Body of pancreas (tissue), 4 donors: ENCODE results near the gene GPC1. TPM values are rescaled to one million over a fixed set of nuclear protein-coding genes. Genes with fewer than 3 reads are reported as not detected.

Experiments used
- ATAC-seq: fragments of 150-250 bp; one replicate; pipeline ENCODE4 v1.9.1; 2016
- DNase-seq, 4 donors: peaks; one replicate each; pipeline ENCODE4 v3.0.0-alpha.2; 2019
- H3K27ac ChIP-seq, 4 donors: fragments of 200-600 bp; sonication (generic); 1 replicate in 3 of 4; 2 replicates in 1 of 4; pipeline versions ENCODE4 v1.5.1 to v1.6.1; 2016 to 2019; ENCODE audit warnings: mild to moderate bottlenecking in 1 of 4, mixed read lengths in 1 of 4, moderate library complexity in 1 of 4
- H3K27me3 ChIP-seq, 2 donors: fragments of 200-600 bp; sonication (generic); one replicate each; pipeline ENCODE4 v1.6.0; 2016; ENCODE audit warnings: mild to moderate bottlenecking in 1 of 2
- H3K36me3 ChIP-seq, 2 donors: fragments of 200-600 bp; sonication (generic); replicated peaks in 1 of 2; 2 replicates each; pipeline ENCODE4 v1.5.1; 2016; ENCODE audit warnings: low read depth in 2 of 2; ENCODE audit not compliant: insufficient read depth in 1 of 2
- H3K4me1 ChIP-seq: fragments of 200-600 bp; sonication (generic); one replicate; pipeline ENCODE4 v1.6.0; 2016
- H3K4me3 ChIP-seq, 2 donors: fragments of 200-600 bp; sonication (generic); 1 replicate in 1 of 2; 2 replicates in 1 of 2; pipeline ENCODE4 v1.5.1; 2016 to 2019
- H3K9me3 ChIP-seq, 3 donors: fragments of 200-600 bp; sonication (generic); 1 replicate in 2 of 3; 2 replicates in 1 of 3; pipeline ENCODE4 v1.5.1; 2016
- CTCF ChIP-seq, 7 experiments: fragments of 450-650 bp in 4 of 7; fragments of 200-600 bp in 3 of 7; sonication (generic) in 3 of 7; IDR thresholded peaks; one replicate each; pipeline ENCODE4 v1.5.1; 2016 to 2019; ENCODE audit warnings: antibody characterized with exemption in 7 of 7
- POLR2A ChIP-seq, 3 donors: fragments of 450-650 bp; IDR thresholded peaks; one replicate each; pipeline ENCODE4 v1.6.1; 2016; ENCODE audit warnings: antibody characterized with exemption in 3 of 3, mild to moderate bottlenecking in 2 of 3
- WGBS, 2 donors: methylation state at CpG; one replicate each; pipeline ENCODE4 v1.1.5; 2017; 5-methylcytosine and 5-hydroxymethylcytosine counted together
- intact Hi-C: fragments of 100-400 bp; cut with DNase I; formaldehyde crosslinking; loops from one replicate; pipeline ENCODE4 v1.15.1; 2023
- total RNA-seq, 2 donors: library from RNA; depleted of rRNA; stranded (reverse); fragments of >200 nt; gene quantifications; one replicate each; pipeline ENCODE4 v1.1.0, GENCODE V29; 2016

The GPC1 gene
- total RNA-seq, 2 donors from 2014 or later, result 23.3 to 30.7 TPM

DNA sequence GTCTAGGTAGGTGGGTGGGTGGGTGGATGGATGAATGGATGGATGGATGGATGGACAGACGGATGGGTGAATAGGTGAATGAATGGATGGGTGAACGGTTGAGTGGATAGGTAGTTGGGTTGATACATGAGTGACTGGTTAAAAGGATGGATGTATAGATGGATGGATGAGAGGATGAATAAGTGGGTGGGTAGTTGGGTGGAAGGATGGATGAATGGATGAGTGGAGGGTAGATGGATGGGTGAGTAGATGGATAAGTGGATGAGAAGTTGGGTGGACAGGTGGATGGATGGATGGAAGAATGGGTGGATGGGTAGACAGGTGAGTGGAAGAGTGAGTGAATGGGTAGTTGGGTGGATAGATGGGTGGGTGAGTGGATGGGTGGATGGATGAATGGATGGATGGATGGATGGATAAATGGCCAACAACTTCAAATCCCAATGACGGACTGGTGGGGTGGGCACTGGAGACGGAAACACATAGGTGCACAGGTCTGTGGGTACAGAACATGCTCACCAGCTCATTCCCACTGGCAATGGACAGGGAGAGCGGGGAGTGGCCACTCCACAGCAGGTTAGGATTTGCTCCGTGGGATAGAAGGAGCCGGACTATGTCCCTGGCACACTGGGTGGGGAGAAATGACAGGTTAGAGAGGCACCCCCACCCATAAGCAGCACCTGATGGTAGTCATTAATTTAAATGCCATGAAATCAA lies 73.5 kb downstream of the GPC1 start:
- WGBS, 2 donors, result 99 to 100% methylated on average over 7 of the region's 7 CpGs
- DNase-seq (peak in 1 of 4 donors; percentile 3), ATAC-seq (no peak)
- intact Hi-C loops, result no loop called here
- no peaks in the 10 kb centered on the region for H3K27me3 ChIP-seq
- H3K4me1 ChIP-seq, result no peaks in the 10 kb centered on the region
- no peaks in the 10 kb centered on the region for H3K36me3 ChIP-seq
- no peaks in the 10 kb centered on the region for H3K9me3 ChIP-seq
- TF ChIP-seq POLR2A (IDR thresholded peaks at IDR 0.05), result no peak
- TF ChIP-seq CTCF (IDR thresholded peaks at IDR 0.05), result no peak
- H3K27ac ChIP-seq, result no peak overlapping the region
- no peak overlapping the region for H3K4me3 ChIP-seq

DNA sequence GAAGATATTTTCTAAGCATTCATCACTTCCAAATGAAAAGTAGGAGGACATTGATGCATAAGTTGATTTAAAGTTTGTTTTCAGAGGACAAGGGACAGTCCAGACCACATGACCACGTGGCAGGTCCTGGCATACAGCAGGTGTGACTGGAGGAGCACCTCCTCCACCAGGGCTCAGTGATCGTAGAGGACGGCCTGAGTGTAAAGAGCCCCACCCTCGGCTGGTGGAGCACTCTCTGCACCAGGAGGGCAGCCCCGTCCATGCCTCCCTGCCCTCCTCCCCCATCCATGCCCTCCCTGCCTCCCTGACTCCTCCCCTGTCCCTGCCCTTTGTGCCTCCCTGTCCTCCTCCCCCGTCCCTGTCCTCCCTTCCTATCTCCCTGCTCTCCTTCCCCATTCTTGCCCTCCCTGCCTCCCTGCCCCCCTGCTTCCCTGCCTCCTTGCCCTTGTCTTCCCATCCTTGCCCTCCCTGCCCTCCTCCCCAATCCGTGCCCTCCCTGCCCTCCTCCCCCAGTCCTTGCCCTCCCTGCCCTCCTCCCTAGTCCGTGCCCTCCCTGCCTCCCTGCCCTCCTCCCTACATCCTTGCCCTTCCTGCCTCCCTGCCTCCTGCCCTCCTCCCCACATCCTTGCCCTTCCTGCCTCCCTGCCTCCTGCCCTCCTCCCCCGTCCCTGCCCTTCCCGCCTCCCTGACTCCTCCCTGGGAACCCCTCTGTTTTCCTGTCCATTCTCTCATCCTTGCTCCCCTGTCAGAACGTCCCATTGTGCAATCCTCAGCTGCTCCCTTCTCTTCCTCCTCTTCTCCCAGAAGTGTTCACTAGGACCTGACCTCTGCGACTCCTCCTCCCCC lies 74.4 kb downstream of the GPC1 start:
- ATAC-seq (no peak), DNase-seq (peak in 1 of 4 donors; percentile 3)
- no peak overlapping the region for H3K4me3 ChIP-seq
- no peak for TF ChIP-seq POLR2A (IDR thresholded peaks at IDR 0.05)
- no peak for TF ChIP-seq CTCF (IDR thresholded peaks at IDR 0.05)
- no peaks in the 10 kb centered on the region for H3K27me3 ChIP-seq
- WGBS, 2 donors, result 84 to 85% methylated on average over 11 to 12 of the region's 12 CpGs
- H3K27ac ChIP-seq, result no peak overlapping the region
- intact Hi-C loops, result no loop called here
- no peaks in the 10 kb centered on the region for H3K4me1 ChIP-seq
- no peaks in the 10 kb centered on the region for H3K36me3 ChIP-seq
- no peaks in the 10 kb centered on the region for H3K9me3 ChIP-seq

GRCh38 chr2:240510513-240511210 lies 75.2 kb downstream of the GPC1 start:
- WGBS, 2 donors, result 88 to 89% methylated on average over 12 of the region's 12 CpGs
- no peaks in the 10 kb centered on the region for H3K27me3 ChIP-seq
- ATAC-seq (no peak), DNase-seq (peak in 1 of 4 donors; percentile 3)
- no peaks in the 10 kb centered on the region for H3K4me1 ChIP-seq
- no peaks in the 10 kb centered on the region for H3K9me3 ChIP-seq
- no peaks in the 10 kb centered on the region for H3K36me3 ChIP-seq
- intact Hi-C loops, result no loop called here
- TF ChIP-seq CTCF (IDR thresholded peaks at IDR 0.05), result no peak
- TF ChIP-seq POLR2A (IDR thresholded peaks at IDR 0.05), result no peak
- H3K4me3 ChIP-seq, result no peak overlapping the region
- no peak overlapping the region for H3K27ac ChIP-seq

- H3K27me3 ChIP-seq, result no peaks in the 10 kb centered on the region
- peak in 1 of 4 donors; percentile 6 for DNase-seq
- intact Hi-C loops, result no loop called here
These were observed 76.1 kb downstream of the GPC1 start for GRCh38 chr2:240511351-240512108.

More at GRCh38 chr2:240511351-240512108, 76.1 kb downstream of the GPC1 start:
- ATAC-seq, result no peak
- H3K27ac ChIP-seq, result no peak overlapping the region
- no peaks in the 10 kb centered on the region for H3K4me1 ChIP-seq
- WGBS, 2 donors, result 91 to 93% methylated on average over 8 to 31 of the region's 31 CpGs
- no peaks in the 10 kb centered on the region for H3K36me3 ChIP-seq
- no peak for TF ChIP-seq CTCF (IDR thresholded peaks at IDR 0.05)
- TF ChIP-seq POLR2A (IDR thresholded peaks at IDR 0.05), result no peak
- H3K4me3 ChIP-seq, result no peak overlapping the region
- H3K9me3 ChIP-seq, result no peaks in the 10 kb centered on the region
